Measurements from ENCODE around the gene CACYBP. TPM values are rescaled to one million over a fixed set of nuclear protein-coding genes. Genes with fewer than 3 reads are reported as not detected.

The CACYBP gene
- polyA plus RNA-seq, 2 of the 4 experiments (the other 2 are of a cell fraction): 151 to 253 TPM

- FAIRE-seq: no peak
- CTCF ChIA-PET: no interaction called here
These were observed 36.1 kb upstream of the CACYBP start for GRCh38 chr1:174963529-174964125.

DNA sequence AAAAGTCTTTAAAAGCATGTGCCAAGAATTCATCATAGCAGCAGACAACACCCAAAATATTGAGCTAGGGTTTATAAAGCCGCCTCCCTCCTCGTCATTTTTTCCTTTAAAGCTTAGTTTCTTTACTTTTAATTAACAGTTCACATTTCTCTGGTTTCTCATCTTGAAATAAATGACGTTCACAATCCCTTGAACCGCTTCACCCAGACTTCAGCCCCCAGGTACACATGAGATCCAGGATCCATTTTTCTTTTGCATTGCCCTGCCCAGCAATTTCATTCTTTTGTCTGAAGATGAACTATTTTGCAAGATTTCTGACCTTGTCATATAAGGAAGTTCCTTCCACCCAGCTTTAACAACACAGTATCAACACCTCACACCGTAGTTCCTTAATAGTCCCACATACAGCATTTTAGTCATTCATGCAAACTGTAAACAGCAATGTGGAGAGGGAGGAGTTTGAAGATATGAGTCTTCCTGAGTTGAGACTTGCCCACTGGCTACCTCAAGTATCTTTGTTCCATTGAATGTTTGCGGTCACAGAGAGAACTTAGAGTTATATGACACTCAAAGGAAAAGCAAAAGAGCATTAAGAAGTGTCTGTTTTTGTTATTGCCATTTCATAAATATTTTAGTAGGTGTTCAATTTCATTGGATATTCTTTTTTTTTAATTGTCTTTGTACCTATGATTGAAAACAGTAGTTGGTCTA lies 35.3 kb upstream of the CACYBP start:
- ChIA-PET POLR2A (interaction anchor here (2.4 kb wide), 1 partner anchor 35 kb away, joined by 7 read pairs; the partner anchor contains the start of gene CACYBP), CTCF (no interaction called here)
- WGBS (ENCODE audit: missing lambda C conversion rate): 69% methylated on average over 6 of the region's 6 CpGs
- Histone ChIP-seq H3K4me3 (no peak overlapping the region), H3K4me2 (no peak overlapping the region), H3K4me1 (peaks cover 10% of the 10 kb centered on the region; the same call in 1 of the 3 replicates), H3K9me3 (no peaks in the 10 kb centered on the region), H3K27ac (no peak overlapping the region)
- DNase-seq (ENCODE audit: low read depth in 1 of 2, low spot score in 1 of 2) (peak in 1 of 2 experiments; percentile 19), ATAC-seq (0 out of 6 replicates have a peak, but pooled peaks of 1 of the 2 experiments have one; percentile 33), FAIRE-seq (no peak)
- TF ChIP-seq, protein P1, sequence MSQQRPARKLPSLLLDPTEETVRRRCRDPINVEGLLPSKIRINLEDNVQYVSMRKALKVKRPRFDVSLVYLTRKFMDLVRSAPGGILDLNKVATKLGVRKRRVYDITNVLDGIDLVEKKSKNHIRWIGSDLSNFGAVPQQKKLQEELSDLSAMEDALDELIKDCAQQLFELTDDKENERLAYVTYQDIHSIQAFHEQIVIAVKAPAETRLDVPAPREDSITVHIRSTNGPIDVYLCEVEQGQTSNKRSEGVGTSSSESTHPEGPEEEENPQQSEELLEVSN (IDR thresholded peaks at IDR 0.05; ENCODE audit: borderline replicate concordance, low read depth): no peak
- TF ChIP-seq ATOH8 (CRISPR knock-in tag; IDR thresholded peaks at IDR 0.05; ENCODE audit: low read depth): no peak
- TF ChIP-seq, protein P2, sequence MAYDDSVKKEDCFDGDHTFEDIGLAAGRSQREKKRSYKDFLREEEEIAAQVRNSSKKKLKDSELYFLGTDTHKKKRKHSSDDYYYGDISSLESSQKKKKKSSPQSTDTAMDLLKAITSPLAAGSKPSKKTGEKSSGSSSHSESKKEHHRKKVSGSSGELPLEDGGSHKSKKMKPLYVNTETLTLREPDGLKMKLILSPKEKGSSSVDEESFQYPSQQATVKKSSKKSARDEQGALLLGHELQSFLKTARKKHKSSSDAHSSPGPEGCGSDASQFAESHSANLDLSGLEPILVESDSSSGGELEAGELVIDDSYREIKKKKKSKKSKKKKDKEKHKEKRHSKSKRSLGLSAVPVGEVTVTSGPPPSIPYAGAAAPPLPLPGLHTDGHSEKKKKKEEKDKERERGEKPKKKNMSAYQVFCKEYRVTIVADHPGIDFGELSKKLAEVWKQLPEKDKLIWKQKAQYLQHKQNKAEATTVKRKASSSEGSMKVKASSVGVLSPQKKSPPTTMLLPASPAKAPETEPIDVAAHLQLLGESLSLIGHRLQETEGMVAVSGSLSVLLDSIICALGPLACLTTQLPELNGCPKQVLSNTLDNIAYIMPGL (CRISPR knock-in tag; IDR thresholded peaks at IDR 0.05; ENCODE audit: borderline replicate concordance): no peak
- TF ChIP-seq PBX3 (IDR thresholded peaks at IDR 0.05): no peak
- TF ChIP-seq, protein P3, sequence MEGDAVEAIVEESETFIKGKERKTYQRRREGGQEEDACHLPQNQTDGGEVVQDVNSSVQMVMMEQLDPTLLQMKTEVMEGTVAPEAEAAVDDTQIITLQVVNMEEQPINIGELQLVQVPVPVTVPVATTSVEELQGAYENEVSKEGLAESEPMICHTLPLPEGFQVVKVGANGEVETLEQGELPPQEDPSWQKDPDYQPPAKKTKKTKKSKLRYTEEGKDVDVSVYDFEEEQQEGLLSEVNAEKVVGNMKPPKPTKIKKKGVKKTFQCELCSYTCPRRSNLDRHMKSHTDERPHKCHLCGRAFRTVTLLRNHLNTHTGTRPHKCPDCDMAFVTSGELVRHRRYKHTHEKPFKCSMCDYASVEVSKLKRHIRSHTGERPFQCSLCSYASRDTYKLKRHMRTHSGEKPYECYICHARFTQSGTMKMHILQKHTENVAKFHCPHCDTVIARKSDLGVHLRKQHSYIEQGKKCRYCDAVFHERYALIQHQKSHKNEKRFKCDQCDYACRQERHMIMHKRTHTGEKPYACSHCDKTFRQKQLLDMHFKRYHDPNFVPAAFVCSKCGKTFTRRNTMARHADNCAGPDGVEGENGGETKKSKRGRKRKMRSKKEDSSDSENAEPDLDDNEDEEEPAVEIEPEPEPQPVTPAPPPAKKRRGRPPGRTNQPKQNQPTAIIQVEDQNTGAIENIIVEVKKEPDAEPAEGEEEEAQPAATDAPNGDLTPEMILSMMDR (IDR thresholded peaks at IDR 0.05): no peak
- no peak for TF ChIP-seq EP300 (IDR thresholded peaks at IDR 0.05)
- TF ChIP-seq GATA3 (IDR thresholded peaks at IDR 0.05; ENCODE audit: borderline replicate concordance): no peak
- TF ChIP-seq, protein P4, sequence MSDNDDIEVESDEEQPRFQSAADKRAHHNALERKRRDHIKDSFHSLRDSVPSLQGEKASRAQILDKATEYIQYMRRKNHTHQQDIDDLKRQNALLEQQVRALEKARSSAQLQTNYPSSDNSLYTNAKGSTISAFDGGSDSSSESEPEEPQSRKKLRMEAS (IDR thresholded peaks at IDR 0.05): no peak
- TF ChIP-seq ZFP36 (IDR thresholded peaks at IDR 0.05; ENCODE audit: borderline replicate concordance, partially characterized antibody): no peak

More at GRCh38 chr1:174963529-174964125, 36.1 kb upstream of the CACYBP start:
- WGBS (ENCODE audit: missing lambda C conversion rate): 53% methylated on average over 2 of the region's 2 CpGs
- TF ChIP-seq CHD2 (IDR thresholded peaks at IDR 0.05; ENCODE audit: low read length, partially characterized antibody) (no peak), MAFK (IDR thresholded peaks at IDR 0.05; ENCODE audit: partially characterized antibody) (no peak), ZNF302 (CRISPR knock-in tag; IDR thresholded peaks at IDR 0.05) (no peak), POLR2A (IDR thresholded peaks at IDR 0.05; ENCODE audit: low read length) (no peak), NR3C1 (IDR thresholded peaks at IDR 0.05) (no peak), PHF8 (IDR thresholded peaks at IDR 0.05; ENCODE audit: borderline replicate concordance, low read depth) (no peak), EP300 (IDR thresholded peaks at IDR 0.05) (no peak), CBX2 (IDR thresholded peaks at IDR 0.05; ENCODE audit: borderline replicate concordance, low read depth) (no peak), NFE2L2 (conservative IDR thresholded peaks at IDR 0.05; ENCODE audit: low read length) (no peak), ZC3H11A (IDR thresholded peaks at IDR 0.05) (no peak), RCOR1 (IDR thresholded peaks at IDR 0.05; ENCODE audit: low read depth, low read length) (no peak), EHMT2 (IDR thresholded peaks at IDR 0.05; ENCODE audit: low read depth) (no peak)
- TF ChIP-seq, protein P5, sequence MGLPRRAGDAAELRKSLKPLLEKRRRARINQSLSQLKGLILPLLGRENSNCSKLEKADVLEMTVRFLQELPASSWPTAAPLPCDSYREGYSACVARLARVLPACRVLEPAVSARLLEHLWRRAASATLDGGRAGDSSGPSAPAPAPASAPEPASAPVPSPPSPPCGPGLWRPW (IDR thresholded peaks at IDR 0.05): no peak
- TF ChIP-seq, protein P6, sequence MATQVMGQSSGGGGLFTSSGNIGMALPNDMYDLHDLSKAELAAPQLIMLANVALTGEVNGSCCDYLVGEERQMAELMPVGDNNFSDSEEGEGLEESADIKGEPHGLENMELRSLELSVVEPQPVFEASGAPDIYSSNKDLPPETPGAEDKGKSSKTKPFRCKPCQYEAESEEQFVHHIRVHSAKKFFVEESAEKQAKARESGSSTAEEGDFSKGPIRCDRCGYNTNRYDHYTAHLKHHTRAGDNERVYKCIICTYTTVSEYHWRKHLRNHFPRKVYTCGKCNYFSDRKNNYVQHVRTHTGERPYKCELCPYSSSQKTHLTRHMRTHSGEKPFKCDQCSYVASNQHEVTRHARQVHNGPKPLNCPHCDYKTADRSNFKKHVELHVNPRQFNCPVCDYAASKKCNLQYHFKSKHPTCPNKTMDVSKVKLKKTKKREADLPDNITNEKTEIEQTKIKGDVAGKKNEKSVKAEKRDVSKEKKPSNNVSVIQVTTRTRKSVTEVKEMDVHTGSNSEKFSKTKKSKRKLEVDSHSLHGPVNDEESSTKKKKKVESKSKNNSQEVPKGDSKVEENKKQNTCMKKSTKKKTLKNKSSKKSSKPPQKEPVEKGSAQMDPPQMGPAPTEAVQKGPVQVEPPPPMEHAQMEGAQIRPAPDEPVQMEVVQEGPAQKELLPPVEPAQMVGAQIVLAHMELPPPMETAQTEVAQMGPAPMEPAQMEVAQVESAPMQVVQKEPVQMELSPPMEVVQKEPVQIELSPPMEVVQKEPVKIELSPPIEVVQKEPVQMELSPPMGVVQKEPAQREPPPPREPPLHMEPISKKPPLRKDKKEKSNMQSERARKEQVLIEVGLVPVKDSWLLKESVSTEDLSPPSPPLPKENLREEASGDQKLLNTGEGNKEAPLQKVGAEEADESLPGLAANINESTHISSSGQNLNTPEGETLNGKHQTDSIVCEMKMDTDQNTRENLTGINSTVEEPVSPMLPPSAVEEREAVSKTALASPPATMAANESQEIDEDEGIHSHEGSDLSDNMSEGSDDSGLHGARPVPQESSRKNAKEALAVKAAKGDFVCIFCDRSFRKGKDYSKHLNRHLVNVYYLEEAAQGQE (IDR thresholded peaks at IDR 0.05): no peak
- Histone ChIP-seq H3K4me3 (no peak overlapping the region), H3K9me3 (no peaks in the 10 kb centered on the region), H3K4me2 (no peak overlapping the region), H3K27ac (no peak overlapping the region), H3K4me1 (peaks cover 6% of the 10 kb centered on the region; the same call in 1 of the 3 replicates)
- DNase-seq (ENCODE audit: low read depth in 1 of 2, low spot score in 1 of 2) (no peak), ATAC-seq (no peak)
- POLR2A ChIA-PET: interaction anchor here (2.4 kb wide), 1 partner anchor 36 kb away, joined by 7 read pairs; the partner anchor contains the start of gene CACYBP

Data from A549 (cell line).